NCI-H1105 (cell line): ENCODE data around the gene SPAG9.
"Not testable (repeated sequence)": the region's sequence is repeated elsewhere in the genome, so short reads cannot be mapped to it uniquely, and the experiment has no call there.

Experiments used
- DNase-seq: peaks from one replicate; lab custom pipeline; 2025; lab: John Stamatoyannopoulos, UW

The SPAG9 gene

GRCh38 chr17:51085150-51085805, 35.4 kb downstream of the SPAG9 start:
- no peak for DNase-seq

GRCh38 chr17:51083981-51084380, 36.7 kb downstream of the SPAG9 start:
- no peak for DNase-seq

- DNase-seq: not testable (repeated sequence)
These were observed 37.3 kb downstream of the SPAG9 start for GRCh38 chr17:51083364-51083763.

- DNase-seq: no peak
These were observed 41.6 kb downstream of the SPAG9 start for GRCh38 chr17:51079049-51079448.

- no peak for DNase-seq
These were observed 42.6 kb downstream of the SPAG9 start for GRCh38 chr17:51078009-51078592.

GRCh38 chr17:51076821-51077220, 43.8 kb downstream of the SPAG9 start:
- DNase-seq: no peak

- DNase-seq: no peak
These were observed 49.1 kb downstream of the SPAG9 start for GRCh38 chr17:51071556-51071955.

GRCh38 chr17:51065466-51065865, 55.2 kb downstream of the SPAG9 start:
- no peak for DNase-seq

- DNase-seq: no peak
These were observed 56.5 kb downstream of the SPAG9 start for GRCh38 chr17:51064061-51064735.

- DNase-seq: no peak
These were observed 60.3 kb downstream of the SPAG9 start for GRCh38 chr17:51060396-51060795.

GRCh38 chr17:51059781-51060180, 60.9 kb downstream of the SPAG9 start:
- DNase-seq: no peak

- DNase-seq: no peak
These were observed 63.1 kb downstream of the SPAG9 start for GRCh38 chr17:51057534-51057933.

- no peak for DNase-seq
These were observed 63.7 kb downstream of the SPAG9 start for GRCh38 chr17:51056813-51057510.

- no peak for DNase-seq
These were observed 65.9 kb downstream of the SPAG9 start for GRCh38 chr17:51054748-51055147.

- DNase-seq: no peak
These were observed 68.4 kb downstream of the SPAG9 start for GRCh38 chr17:51052235-51052634.

- DNase-seq: no peak
These were observed 70.2 kb downstream of the SPAG9 start for GRCh38 chr17:51050291-51051033.

GRCh38 chr17:51046514-51047384, 73.9 kb downstream of the SPAG9 start:
- peak; percentile 47 for DNase-seq

GRCh38 chr17:51046046-51046445, 74.6 kb downstream of the SPAG9 start:
- DNase-seq: no peak

- DNase-seq: no peak
These were observed 75.0 kb downstream of the SPAG9 start for GRCh38 chr17:51045621-51046020.

GRCh38 chr17:51044976-51045375, 75.7 kb downstream of the SPAG9 start:
- DNase-seq: no peak

- no peak for DNase-seq
These were observed 84.6 kb downstream of the SPAG9 start for GRCh38 chr17:51036084-51036483.
